Right lobe of liver (tissue), 4 donors: ENCODE results near the gene SLC1A3.

Experiments
- CTCF ChIP-seq, 4 donors: fragments of 200-600 bp in 3 of 4; fragments of 450-650 bp in 1 of 4; IDR thresholded peaks; one replicate each; pipeline versions ENCODE4 v1.5.1 to v1.8.0; 2016 to 2022; ENCODE audit warnings: antibody characterized with exemption in 4 of 4, mild to moderate bottlenecking in 2 of 4
- POLR2A ChIP-seq: fragments of 450-650 bp; IDR thresholded peaks from one replicate; pipeline ENCODE4 v1.6.1; 2017; ENCODE audit warnings: antibody characterized with exemption, mild to moderate bottlenecking
- donor health status: DM: no; HTN: no; CAD: no.
- donor health status: DM: no; HTN: no; CAD: no.
- donor health status: DM: no; HTN: yes; CAD: no.

GRCh38 chr5:36662291-36662851 is 56.0 kb downstream of the SLC1A3 start:
- TF ChIP-seq POLR2A (no peak), CTCF (IDR thresholded peaks at IDR 0.05) (no peak)
